HG03439 (cell line): Measurements from ENCODE around the gene CORO6.

Experiments used
- ATAC-seq: cut with Tn5 transposase; IDR thresholded peaks from one replicate; pipeline ENCODE4 v1.9.1; 2021; ENCODE audit warnings: mild to moderate bottlenecking, moderate library complexity; ENCODE audit not compliant: unreplicated experiment

Gene CORO6

GRCh38 chr17:29613856-29614255, 8.9 kb downstream of the CORO6 start:
- ATAC-seq = no peak

GRCh38 chr17:29613352-29613837, 9.3 kb downstream of the CORO6 start:
- no peak for ATAC-seq

DNA sequence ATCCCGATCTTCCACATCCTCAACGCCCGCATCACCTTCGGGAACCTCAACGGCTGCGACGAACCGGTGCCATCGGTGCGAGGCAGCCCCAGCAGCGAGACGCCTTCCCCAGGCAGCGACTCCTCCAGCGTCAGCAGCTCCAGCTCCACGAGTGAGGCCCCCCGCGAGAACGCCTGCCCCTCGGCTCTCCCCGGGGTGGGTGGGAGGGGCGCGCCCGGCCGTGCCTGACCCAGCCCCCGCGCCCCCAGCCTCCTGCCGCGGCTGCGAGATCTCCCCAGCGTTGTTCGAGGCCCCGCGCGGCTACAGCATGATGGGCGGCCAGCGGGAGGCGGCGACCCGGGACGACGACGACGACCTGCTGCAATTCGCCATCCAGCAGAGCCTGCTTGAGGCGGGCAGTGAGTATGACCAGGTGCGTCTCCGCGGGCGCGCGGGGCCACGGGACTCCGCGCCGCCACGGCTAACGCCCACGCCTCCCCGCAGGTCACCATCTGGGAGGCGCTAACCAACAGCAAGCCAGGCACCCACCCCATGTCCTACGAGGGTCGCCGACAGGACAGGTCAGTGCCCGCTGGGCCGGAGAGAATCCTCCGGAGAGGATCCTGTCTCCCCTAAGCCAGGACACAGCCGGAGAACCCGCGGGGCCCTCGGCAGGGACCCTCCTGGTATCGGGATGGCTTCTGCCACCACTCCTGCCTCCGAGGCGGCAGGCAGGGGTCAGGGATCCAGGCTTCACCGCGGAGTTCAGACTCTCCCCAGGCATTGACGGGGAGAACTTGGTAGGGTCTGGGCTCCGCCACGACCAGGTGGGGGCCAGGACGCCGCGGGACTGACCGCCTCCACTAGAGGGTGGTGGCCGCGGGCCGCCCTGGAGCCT, 10.1 kb downstream of the CORO6 start:
- ATAC-seq = no peak

DNA sequence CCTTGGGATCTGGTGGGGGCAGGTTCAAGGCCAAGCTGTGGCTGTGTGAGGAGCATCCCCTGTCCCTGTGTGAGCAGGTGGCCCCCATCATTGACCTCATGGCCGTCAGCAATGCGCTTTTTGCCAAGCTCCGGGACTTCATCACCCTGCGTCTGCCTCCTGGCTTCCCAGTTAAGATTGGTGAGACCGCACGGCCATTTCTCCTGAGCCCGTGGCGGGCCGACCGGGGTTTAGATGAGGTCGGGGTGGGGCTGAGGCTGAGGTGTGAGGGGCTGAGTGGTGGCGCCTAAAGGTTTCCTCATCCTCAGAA, 10.7 kb downstream of the CORO6 start:
- ATAC-seq = no peak

GRCh38 chr17:29611351-29612093, 11.2 kb downstream of the CORO6 start:
- no peak for ATAC-seq

DNA sequence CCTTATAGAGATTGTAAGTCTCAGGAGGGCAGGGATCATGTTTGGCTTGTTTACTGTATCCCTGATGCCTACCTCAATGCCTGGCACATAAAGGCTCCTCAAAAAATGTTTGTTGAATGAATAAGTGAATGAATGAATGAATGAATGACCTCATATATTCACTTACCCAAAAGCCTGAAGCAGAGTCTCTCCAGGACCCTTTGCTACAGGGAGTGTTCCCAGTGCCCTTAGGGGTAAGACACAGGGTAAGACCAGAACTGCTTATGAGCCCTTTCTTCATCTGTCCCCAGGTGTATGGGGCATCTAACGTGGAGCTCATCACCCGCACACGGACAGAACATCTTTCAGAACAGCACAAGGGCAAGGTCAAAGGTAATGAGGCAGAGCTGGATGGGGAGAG, 12.3 kb downstream of the CORO6 start:
- no peak for ATAC-seq

DNA sequence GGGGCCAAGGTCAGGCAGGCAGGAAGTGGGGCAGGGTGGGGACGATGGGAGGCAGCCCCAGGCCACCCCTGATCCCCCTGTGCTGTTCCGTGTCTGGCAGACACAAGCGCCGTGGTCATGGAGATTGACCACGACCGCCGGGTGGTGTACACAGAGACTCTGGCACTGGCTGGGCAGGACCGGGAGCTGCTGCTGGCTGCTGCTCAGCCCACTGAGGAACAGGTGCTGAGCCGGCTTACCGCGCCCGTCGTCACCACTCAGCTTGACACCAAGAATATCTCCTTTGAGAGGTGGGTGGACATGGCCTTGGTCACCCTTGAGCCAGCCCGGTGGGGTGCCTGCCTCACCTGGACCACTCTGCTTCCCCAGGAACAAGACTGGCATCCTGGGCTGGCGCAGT, 13.7 kb downstream of the CORO6 start:
- ATAC-seq = no peak

DNA sequence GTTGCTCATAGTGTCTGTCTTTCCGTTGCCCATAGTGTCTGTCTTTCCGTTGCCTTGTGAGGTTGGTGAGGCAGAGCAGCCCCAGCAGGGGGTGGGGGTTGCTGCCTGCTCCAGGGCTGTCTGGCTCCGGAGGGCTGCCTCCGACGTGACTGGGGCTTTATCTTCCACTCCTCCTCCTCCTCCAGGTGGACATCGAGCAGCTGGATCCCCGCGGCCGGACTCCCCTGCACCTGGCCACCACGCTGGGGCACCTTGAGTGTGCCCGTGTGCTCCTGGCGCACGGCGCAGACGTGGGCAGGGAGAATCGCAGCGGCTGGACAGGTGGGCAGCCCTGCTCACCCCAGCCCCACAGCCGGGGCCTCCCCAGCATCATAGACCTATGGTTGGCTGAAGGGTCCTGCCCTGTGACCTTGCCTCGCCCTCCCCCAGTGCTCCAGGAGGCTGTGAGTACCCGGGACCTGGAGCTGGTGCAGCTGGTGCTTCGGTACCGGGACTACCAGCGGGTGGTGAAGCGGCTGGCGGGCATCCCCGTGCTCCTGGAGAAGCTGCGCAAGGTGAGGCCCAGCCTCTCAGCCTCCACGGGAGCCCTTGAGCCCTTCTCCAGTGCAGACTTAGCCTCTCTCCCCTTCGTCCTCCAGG, 15.0 kb downstream of the CORO6 start:
- no peak for ATAC-seq

- no peak for ATAC-seq
Measured at GRCh38 chr17:29603109-29603674, 19.5 kb downstream of the CORO6 start.

DNA sequence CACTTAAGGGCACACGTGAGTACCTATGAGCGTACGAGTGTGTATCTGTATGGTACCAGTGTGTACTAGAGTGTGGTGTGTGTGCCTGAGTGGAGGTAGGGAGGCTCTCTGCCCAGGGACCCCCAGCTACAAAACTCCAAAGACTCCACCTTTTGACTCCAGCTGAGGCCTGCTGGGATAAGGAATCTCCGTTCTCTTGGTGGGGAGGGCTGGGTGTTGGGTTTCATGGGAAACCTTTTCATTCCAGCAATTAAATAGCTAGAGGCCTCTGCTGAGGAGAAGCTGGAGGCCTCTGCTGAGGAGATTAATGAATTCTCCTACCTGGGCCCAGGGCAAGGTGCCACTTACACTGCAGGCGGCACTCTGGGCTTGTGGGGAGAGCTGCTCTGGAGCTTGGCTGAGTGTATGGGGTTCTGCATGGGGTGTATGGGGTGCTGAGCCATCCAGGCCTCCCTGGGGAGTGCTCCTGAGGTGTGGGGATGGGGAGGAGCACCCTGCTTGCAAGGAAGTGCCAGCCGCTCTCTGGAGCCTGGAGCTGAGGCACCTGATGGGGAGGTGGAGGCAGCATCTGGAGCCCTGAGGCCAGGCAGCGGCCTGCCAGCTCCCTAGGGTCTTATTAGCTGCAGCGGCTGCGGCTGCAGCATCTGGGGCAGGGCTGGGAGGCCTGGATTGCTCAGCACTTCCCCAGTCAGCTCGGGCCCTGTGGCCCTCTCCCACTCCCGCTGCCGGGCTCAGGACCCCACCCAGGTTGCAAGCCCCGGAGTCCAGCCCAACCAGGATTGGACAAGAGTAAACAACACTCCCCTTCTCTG, 25.1 kb downstream of the CORO6 start:
- no peak for ATAC-seq

- ATAC-seq = no peak
Measured at GRCh38 chr17:29596811-29597210, 25.9 kb downstream of the CORO6 start.

- no peak for ATAC-seq
Measured at GRCh38 chr17:29595943-29596774, 26.6 kb downstream of the CORO6 start.

DNA sequence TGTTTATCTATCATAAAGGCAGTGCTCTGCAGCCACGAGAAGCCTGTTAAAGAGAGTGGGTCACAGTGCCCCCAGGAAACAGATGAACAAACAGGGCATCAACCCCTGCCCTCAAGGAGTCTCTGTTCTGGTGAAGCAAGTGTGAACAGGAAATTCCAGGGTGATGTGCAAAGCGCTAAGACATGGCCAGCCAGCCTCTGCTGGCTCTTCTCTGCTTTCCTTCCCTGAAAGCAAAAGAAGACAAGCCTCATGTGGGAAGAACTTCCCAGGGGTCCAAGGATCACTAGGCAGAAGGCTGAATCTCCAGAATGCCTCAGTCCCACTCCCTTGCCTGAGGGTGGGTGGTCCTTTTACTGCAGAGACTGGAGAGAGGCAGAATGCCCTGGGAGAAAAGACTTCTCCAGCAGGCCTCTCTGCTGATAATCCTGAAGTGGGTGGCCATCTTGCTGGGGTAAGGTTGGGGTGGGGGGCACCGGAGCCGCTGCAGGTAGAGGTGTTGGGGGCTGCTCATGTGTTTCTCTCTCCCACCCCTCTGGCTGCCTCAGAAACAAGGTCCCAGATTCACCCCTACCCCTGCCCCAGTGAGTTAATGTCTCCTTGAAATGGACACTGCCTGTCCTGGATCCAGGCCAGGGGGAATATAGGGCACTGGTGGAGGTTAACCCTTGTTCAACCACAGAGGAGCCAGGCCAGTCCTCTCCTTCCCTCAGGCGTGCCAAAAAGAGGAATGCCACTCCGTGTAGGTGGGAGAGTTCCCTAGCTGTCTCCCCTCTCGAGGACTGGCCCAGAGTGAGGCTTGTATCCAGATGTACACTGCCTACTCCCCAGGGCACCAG, 27.4 kb downstream of the CORO6 start:
- ATAC-seq = no peak

DNA sequence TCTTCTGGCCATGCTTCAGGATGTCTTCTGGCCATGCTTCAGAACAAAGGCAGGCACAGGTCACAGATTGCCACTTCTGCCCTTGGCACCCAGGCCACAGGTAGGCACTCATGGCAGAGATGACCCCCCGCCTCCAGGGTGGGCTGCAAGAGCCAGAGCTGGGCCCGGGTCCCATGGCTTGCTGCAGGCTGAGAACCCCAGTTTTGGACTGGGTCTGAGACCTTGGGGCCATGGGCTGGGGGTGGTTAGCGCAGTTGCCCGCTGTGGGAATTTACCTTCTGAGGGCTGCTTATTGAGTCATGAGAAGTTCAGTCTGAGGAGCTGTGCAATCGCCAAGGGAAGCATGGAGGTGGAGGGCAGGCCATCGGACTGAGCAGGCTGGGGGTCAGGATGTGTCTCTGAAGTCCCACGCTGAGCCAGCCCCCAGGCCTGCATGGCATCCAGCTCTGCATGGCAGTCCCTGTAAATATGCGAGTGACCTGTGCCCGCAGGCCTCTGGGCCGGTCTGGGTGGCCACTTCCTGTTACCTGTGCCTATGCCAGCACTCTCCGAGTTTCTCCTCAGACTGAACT, 28.1 kb downstream of the CORO6 start:
- no peak for ATAC-seq

- ATAC-seq = no peak
Measured at GRCh38 chr17:29593591-29594518, 28.9 kb downstream of the CORO6 start.

- ATAC-seq = no peak
Measured at GRCh38 chr17:29592850-29593551, 29.7 kb downstream of the CORO6 start, which contains the start of gene ANKRD13B. Gene ANKRD13B (plus strand): TSS chr17:29593132. CDS start chr17:29593622, 490 bp downstream.
